Ovary (tissue), 9 donors: Measurements from ENCODE around the gene SMYD5. TPM values are rescaled to one million over a fixed set of nuclear protein-coding genes. Genes with fewer than 3 reads are reported as not detected.

Experiments used
- DNase-seq, 5 donors: peaks; one replicate each; pipeline ENCODE4 v3.0.0-alpha.2; 2019 to 2020
- H3K27ac ChIP-seq, 2 donors: fragments of 200-600 bp; one replicate each; pipeline versions ENCODE4 v1.5.1 to v1.8.0; 2019 to 2022
- H3K27me3 ChIP-seq: fragments of 200-600 bp; one replicate; pipeline ENCODE4 v1.8.0; 2022
- H3K36me3 ChIP-seq: fragments of 200-600 bp; sonication (generic); one replicate; pipeline ENCODE4 v1.5.1; 2019
- H3K4me1 ChIP-seq: one replicate; pipeline ENCODE4 v1.8.1; 2013; ENCODE audit warnings: mild to moderate bottlenecking, moderate library complexity; ENCODE audit not compliant: insufficient read depth
- H3K4me3 ChIP-seq: fragments of 200-600 bp; sonication (generic); one replicate; pipeline ENCODE4 v1.5.1; 2017
- H3K9me3 ChIP-seq, 2 donors: fragments of 200-600 bp in 1 of 2; sonication (generic) in 1 of 2; one replicate each; pipeline versions ENCODE4 v1.5.1 to v1.8.1; 2013 to 2019; ENCODE audit warnings: mild to moderate bottlenecking in 1 of 2, moderate library complexity in 1 of 2
- EP300 ChIP-seq: sonication (generic); formaldehyde crosslinking; IDR thresholded peaks from one replicate; pipeline ENCODE4 v1.6.1; 2017; ENCODE audit warnings: antibody characterized with exemption
- POLR2A ChIP-seq: fragments of 450-650 bp; IDR thresholded peaks from one replicate; pipeline ENCODE4 v1.6.1; 2017; ENCODE audit warnings: antibody characterized with exemption, mild to moderate bottlenecking, moderate library complexity
- WGBS, 3 donors: extraction: QIAGEN DNeasy Blood & Tissue Kit in 1 of 3; methylation state at CpG; one replicate each; pipeline versions ENCODE4 v1.1.5 to v1.1.7; 2013 to 2017; 5-methylcytosine and 5-hydroxymethylcytosine counted together
- intact Hi-C, 4 donors: fragments of 100-400 bp; cut with DNase I; formaldehyde crosslinking; loops; one replicate each; pipeline versions ENCODE4 v1.11.0 to v1.15.1; 2022 to 2023
- polyA plus RNA-seq, 2 donors: library from polyadenylated mRNA; stranded (reverse); fragments of 200-250 nt in 1 of 2; fragments of 350-450 nt in 1 of 2; fragmentation: Illumina TruSeq in 1 of 2; extraction: RNeasy Lipid Tissue Mini Kit (QIAGEN cat#74804) in 1 of 2; gene quantifications; one replicate each; pipeline ENCODE4 v1.2.3, GENCODE V29; 2013 to 2014
- total RNA-seq, 7 donors: library from RNA; depleted of rRNA in 2 of 7; stranded (reverse); fragments of >200 nt in 2 of 7; fragmentation: NEBNext Ultra II Directional in 3 of 7; extraction: Animal tissue kit (Norgen Biotek cat#: 25700) in 3 of 7; gene quantifications; one replicate each; pipeline versions ENCODE4 v1.1.0 to v1.2.4, GENCODE V29; 2016 to 2023
- TF ChIP-seq, protein P1 (sequence below), 3 donors: fragments of 450-650 bp in 2 of 3; fragments of 200-600 bp in 1 of 3; IDR thresholded peaks; one replicate each; pipeline versions ENCODE4 v1.5.1 to v1.8.0; 2016 to 2022; ENCODE audit warnings: antibody characterized with exemption in 3 of 3, mild to moderate bottlenecking in 1 of 3
- donor health status: DM: no; HTN: no; CAD: no; lungs with moderate emphysema.
- donor health status: DM: no; HTN: no; CAD: no.
- donor health status: Bipolar disorder and iron deficiency.
- donor health status: DM: yes; HTN: yes; CAD: no.
- donor health status: DM: no; HTN: no; CAD: no.
- donor health status: DM: yes; HTN: yes; CAD: no.

The SMYD5 gene
- total and polyA plus RNA-seq, 9 donors, result 14.1 to 37.9 (median 26.1) TPM

DNA sequence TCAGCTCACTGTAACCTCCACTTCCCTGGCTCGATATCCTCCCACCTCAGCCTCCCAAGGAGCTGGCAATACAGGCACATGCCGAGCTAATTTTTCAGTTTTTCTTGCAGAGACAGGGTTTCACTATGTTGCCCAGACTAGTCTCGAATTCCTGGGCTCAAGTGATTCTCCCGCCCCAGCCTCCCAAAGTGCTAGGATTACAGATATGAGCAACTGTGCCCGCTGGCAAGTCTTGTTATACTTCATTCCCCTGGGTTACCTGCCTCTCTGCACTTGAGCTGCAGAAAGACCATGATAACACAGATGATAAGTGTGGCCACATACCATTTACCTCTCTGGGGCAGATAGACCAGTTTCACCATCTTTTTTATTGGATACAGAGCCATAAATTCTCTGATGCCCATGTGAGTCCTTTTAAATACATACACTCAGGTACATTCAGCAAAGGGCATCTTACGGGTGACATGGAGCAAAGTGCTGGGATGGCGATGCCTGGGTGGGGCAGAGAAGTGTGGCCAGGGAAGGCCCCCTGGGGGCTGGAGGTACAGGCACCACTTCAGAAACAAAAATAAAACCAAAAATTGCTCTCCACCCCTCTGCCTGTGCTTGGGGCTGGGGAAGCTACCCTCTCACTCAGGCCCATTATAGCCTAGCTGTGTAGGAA is 40.4 kb downstream of the SMYD5 start:
- DNase-seq, result no peak
- TF ChIP-seq POLR2A (no peak), EP300 (no peak)
- TF ChIP-seq, protein P1, sequence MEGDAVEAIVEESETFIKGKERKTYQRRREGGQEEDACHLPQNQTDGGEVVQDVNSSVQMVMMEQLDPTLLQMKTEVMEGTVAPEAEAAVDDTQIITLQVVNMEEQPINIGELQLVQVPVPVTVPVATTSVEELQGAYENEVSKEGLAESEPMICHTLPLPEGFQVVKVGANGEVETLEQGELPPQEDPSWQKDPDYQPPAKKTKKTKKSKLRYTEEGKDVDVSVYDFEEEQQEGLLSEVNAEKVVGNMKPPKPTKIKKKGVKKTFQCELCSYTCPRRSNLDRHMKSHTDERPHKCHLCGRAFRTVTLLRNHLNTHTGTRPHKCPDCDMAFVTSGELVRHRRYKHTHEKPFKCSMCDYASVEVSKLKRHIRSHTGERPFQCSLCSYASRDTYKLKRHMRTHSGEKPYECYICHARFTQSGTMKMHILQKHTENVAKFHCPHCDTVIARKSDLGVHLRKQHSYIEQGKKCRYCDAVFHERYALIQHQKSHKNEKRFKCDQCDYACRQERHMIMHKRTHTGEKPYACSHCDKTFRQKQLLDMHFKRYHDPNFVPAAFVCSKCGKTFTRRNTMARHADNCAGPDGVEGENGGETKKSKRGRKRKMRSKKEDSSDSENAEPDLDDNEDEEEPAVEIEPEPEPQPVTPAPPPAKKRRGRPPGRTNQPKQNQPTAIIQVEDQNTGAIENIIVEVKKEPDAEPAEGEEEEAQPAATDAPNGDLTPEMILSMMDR (IDR thresholded peaks at IDR 0.05), result no peak
- Histone ChIP-seq H3K27ac (no peak overlapping the region), H3K27me3 (no peaks in the 10 kb centered on the region), H3K4me1 (peaks cover 3% of the 10 kb centered on the region), H3K36me3 (no peaks in the 10 kb centered on the region), H3K9me3 (no peaks in the 10 kb centered on the region), H3K4me3 (no peak overlapping the region)
- intact Hi-C loops, result no loop called here
- WGBS, 3 donors, result 84 to 89% (median 85%) methylated on average over 7 of the region's 7 CpGs

DNA sequence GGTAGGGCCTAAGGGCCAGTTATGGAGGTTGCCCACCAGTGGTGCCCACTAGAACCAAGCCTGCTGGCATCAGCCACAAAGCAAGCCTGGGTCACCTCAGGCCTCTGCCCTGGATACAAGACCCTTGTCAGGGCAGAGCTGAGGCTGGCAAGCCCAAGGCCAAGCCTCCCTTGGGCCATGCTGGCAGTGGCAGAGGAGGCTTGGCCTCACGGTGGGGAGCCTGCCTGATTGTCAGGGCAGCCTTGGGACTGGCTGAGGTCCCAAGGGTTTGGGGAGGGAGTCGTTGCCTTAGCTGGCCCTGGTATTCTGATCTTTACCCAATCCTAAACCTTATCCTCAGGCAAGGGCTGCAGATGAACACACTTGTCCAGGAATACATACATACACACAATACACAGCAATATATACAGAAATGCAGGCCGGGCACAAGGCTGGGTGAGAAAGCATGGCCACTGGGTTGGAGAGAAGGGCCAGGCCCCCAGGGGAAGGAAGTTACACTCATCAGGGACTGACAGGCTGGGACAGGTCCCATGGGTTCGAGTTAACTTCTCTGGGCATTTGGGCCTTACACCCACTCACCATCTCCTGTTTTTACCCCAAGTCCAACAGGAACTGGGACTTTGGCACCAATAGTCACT is 41.1 kb downstream of the SMYD5 start:
- DNase-seq, result no peak
- intact Hi-C loops, result no loop called here
- H3K9me3 ChIP-seq, result no peaks in the 10 kb centered on the region
- no peaks in the 10 kb centered on the region for H3K36me3 ChIP-seq
- TF ChIP-seq, protein P1 (IDR thresholded peaks at IDR 0.05), result no peak
- TF ChIP-seq POLR2A (no peak), EP300 (no peak)
- 55 to 68% (median 57%) methylated on average over 4 of the region's 4 CpGs for WGBS, 3 donors
- no peaks in the 10 kb centered on the region for H3K27me3 ChIP-seq
- no peak overlapping the region for H3K4me3 ChIP-seq
- no peak overlapping the region for H3K27ac ChIP-seq
- H3K4me1 ChIP-seq, result peaks cover 1% of the 10 kb centered on the region

DNA sequence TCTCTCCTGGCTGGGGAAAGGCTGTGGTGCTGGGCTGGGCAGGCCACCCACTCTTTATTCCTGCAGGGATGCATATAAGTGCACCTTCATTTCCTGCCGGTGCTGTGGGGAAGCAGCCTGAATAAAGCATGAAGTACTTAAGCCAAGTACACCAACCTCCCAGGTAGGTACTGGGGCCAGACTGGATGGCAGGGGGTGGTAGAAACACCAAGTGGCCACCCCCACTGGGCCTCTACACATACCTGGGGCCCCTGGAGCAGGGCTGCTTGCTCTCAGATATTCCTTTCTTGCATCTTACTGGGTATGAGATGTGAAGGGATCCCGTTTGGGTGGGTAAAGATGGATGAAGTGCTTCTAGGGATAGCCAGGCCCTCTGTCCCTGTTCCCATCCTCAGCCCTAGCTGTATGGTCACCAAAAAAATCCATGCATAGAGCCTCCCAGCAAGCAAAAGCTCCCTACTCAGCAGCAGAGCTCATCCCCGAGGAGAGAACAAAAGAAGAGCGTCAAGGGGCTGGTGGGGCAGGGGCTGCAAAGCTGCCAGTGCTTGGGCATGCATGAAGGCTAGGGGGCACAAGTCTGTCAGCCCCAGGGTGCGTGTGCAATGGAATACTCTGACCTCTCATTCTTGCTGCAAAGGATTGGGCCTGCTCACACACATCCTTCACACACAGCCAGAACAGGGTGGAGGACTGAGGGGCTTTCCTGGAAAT is 42.0 kb downstream of the SMYD5 start:
- intact Hi-C loops, result no loop called here
- Histone ChIP-seq H3K27me3 (no peaks in the 10 kb centered on the region), H3K4me3 (no peak overlapping the region), H3K4me1 (no peaks in the 10 kb centered on the region), H3K9me3 (no peaks in the 10 kb centered on the region), H3K36me3 (no peaks in the 10 kb centered on the region), H3K27ac (no peak overlapping the region)
- TF ChIP-seq, protein P1 (IDR thresholded peaks at IDR 0.05), result no peak
- TF ChIP-seq EP300 (no peak), POLR2A (no peak)
- WGBS, 3 donors, result 61 to 69% (median 64%) methylated on average over 5 of the region's 5 CpGs
- DNase-seq, result no peak

DNA sequence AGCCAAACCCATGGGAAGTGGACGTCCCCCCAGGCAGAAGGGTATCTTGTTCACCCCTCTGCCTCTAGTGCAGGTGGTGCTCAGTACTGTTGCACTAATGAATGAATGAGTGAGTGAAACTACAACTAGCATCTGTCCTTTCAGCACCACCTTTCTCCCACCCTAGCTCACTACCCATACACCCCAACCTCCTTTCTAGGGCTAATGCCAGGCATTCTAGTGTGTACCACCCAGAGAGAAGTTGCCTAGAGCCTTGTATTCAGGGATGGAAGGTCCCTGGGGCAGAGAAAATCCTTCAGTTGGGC is 42.5 kb downstream of the SMYD5 start:
- WGBS, 3 donors, result 25 to 91% (median 83%) methylated on average over 1 of the region's 1 CpG
- no peaks in the 10 kb centered on the region for H3K4me1 ChIP-seq
- H3K27ac ChIP-seq, result no peak overlapping the region
- H3K9me3 ChIP-seq, result no peaks in the 10 kb centered on the region
- no peak for TF ChIP-seq POLR2A
- TF ChIP-seq EP300, result no peak
- TF ChIP-seq, protein P1 (IDR thresholded peaks at IDR 0.05), result no peak
- H3K27me3 ChIP-seq, result no peaks in the 10 kb centered on the region
- no peak for DNase-seq
- H3K36me3 ChIP-seq, result no peaks in the 10 kb centered on the region
- no peak overlapping the region for H3K4me3 ChIP-seq
- intact Hi-C loops, result no loop called here
